Heart left ventricle (tissue), 16 donors: Measurements from ENCODE around the gene TBC1D7. TPM values are rescaled to one million over a fixed set of nuclear protein-coding genes. Genes with fewer than 3 reads are reported as not detected.

ENCODE experiments used
- ATAC-seq, 4 donors: fragments of 200-7000 bp; cut with Tn5 transposase; one replicate each; pipeline ENCODE4 v1.9.1; 2020 to 2022; ENCODE audit warnings: moderate library complexity in 4 of 4, mild to moderate bottlenecking in 3 of 4, moderate number of reproducible peaks in 1 of 4
- DNase-seq, 5 donors: peaks; one replicate each; pipeline ENCODE4 v3.0.0-alpha.2; 2020
- H3K27ac ChIP-seq, 12 donors: fragments of 200-600 bp; sonication (generic) in 4 of 12; one replicate each; pipeline versions ENCODE4 v1.5.0 to v1.8.0; 2016 to 2022; ENCODE audit warnings: mild to moderate bottlenecking in 2 of 12
- H3K27me3 ChIP-seq, 9 donors: fragments of 200-600 bp; sonication (generic) in 2 of 9; one replicate each; pipeline versions ENCODE4 v1.5.1 to v1.8.0; 2016 to 2022; ENCODE audit warnings: mild to moderate bottlenecking in 3 of 9
- H3K36me3 ChIP-seq, 9 donors: fragments of 200-600 bp; sonication (generic) in 2 of 9; one replicate each; pipeline versions ENCODE4 v1.5.0 to v1.8.0; 2018 to 2022; ENCODE audit warnings: mild to moderate bottlenecking in 2 of 9
- H3K4me1 ChIP-seq, 12 donors: fragments of 200-600 bp; sonication (generic) in 4 of 12; one replicate each; pipeline versions ENCODE4 v1.5.0 to v1.8.0; 2016 to 2022; ENCODE audit warnings: mild to moderate bottlenecking in 3 of 12
- H3K4me3 ChIP-seq, 12 donors: fragments of 200-600 bp; sonication (generic) in 4 of 12; one replicate each; pipeline versions ENCODE4 v1.5.0 to v1.8.0; 2017 to 2022; ENCODE audit warnings: mild to moderate bottlenecking in 9 of 12, moderate library complexity in 4 of 12
- H3K9me3 ChIP-seq, 12 donors: fragments of 200-600 bp; sonication (generic) in 4 of 12; one replicate each; pipeline versions ENCODE4 v1.5.0 to v1.8.0; 2016 to 2022; ENCODE audit warnings: mild to moderate bottlenecking in 1 of 12
- POLR2A ChIP-seq, 2 donors: fragments of 450-650 bp; IDR thresholded peaks; one replicate each; pipeline ENCODE4 v1.6.1; 2017; ENCODE audit warnings: antibody characterized with exemption in 2 of 2, mild to moderate bottlenecking in 2 of 2, moderate library complexity in 2 of 2
- WGBS, 4 donors: extraction: QIAGEN DNeasy Blood & Tissue Kit in 2 of 4; methylation state at CpG; one replicate each; pipeline versions ENCODE4 v1.1.5 to v1.1.7; 2013 to 2018; 5-methylcytosine and 5-hydroxymethylcytosine counted together
- intact Hi-C, 10 donors: fragments of 100-400 bp; cut with DNase I; formaldehyde crosslinking; loops; one replicate each; pipeline versions ENCODE4 v1.11.1 to v1.14.2; 2022
- polyA plus RNA-seq, 2 donors: library from polyadenylated mRNA; stranded (reverse); fragments of 200-250 nt; gene quantifications; one replicate each; pipeline ENCODE4 v1.2.3, GENCODE V29; 2013
- total RNA-seq, 9 donors: library from RNA; depleted of rRNA in 2 of 9; stranded (reverse); fragments of >200 nt in 2 of 9; fragmentation: NEBNext Ultra II Directional in 3 of 9; extraction: Animal tissue kit (Norgen Biotek cat#: 25700) in 3 of 9; gene quantifications; one replicate each; pipeline versions ENCODE4 v1.1.0 to v1.2.4, GENCODE V29; 2016 to 2023
- TF ChIP-seq, protein P1 (sequence below), 12 donors: fragments of 200-600 bp; sonication (generic) in 4 of 12; IDR thresholded peaks; one replicate each; pipeline versions ENCODE4 v1.5.0 to v1.8.0; 2018 to 2022; ENCODE audit warnings: antibody characterized with exemption in 12 of 12, mild to moderate bottlenecking in 5 of 12
- donor health status: ischemic (EF 13 %, LVEDD 7.1; RV severe dilation, severe dysfunction).
- donor health status: healthy with polysubstance abuse.
- donor health status: DM: no; HTN: yes; CAD: no.
- donor health status: DM: no; HTN: no; CAD: no.
- donor health status: ischemic (EF 25% LVEDD 6.9; RV normal size, moderate dysfunction).
- donor health status: ischemic (EF 25% LVEDD 5.7; RV mildly dilated, moderate dysfunction).
- donor health status: healthy.
- donor health status: DM: yes; HTN: yes; CAD: no.
- donor health status: ischemic (EF 35%, LVEDD 5.7; RV mildly dilated, moderate dysfunction).
- donor health status: nonischemic (EF 11% LVEDD 7.7; RV severe dilation, severe dysfunction).
- donor health status: DM: yes; HTN: yes; CAD: no.
- donor health status: PGD.
- donor health status: ischemic (EF 29% LVEDD 5.4; RV normal size, mild dysfunction).
- donor health status: nonischemic (EF 23%, LVEDD 6.1; RV moderate dilation, normal function).

TBC1D7 gene
- total and polyA plus RNA-seq, 11 donors = 17.0 to 31.9 (median 22.9) TPM

GRCh38 chr6:13308332-13308731, 20.0 kb downstream of the TBC1D7 start:
- peak overlapping the region in 7 of 12 donors; percentile 23 to 64 (median 33) for H3K27ac ChIP-seq
- no peaks in the 10 kb centered on the region for H3K27me3 ChIP-seq
- ATAC-seq (peak; percentile 77 to 88 (median 84)), DNase-seq (peak in 2 of 5 donors; percentile 33 to 53)
- no peak overlapping the region for H3K4me3 ChIP-seq
- intact Hi-C loops = loop anchor here in 2 of 10 donors (5.0 to 10.0 kb wide), 3 partner anchors 111 to 394 kb away; no protein-coding TSS in a partner anchor
- H3K4me1 ChIP-seq = peaks cover 0 to 31% (median 21%) of the 10 kb centered on the region in 12 donors
- TF ChIP-seq, protein P1, sequence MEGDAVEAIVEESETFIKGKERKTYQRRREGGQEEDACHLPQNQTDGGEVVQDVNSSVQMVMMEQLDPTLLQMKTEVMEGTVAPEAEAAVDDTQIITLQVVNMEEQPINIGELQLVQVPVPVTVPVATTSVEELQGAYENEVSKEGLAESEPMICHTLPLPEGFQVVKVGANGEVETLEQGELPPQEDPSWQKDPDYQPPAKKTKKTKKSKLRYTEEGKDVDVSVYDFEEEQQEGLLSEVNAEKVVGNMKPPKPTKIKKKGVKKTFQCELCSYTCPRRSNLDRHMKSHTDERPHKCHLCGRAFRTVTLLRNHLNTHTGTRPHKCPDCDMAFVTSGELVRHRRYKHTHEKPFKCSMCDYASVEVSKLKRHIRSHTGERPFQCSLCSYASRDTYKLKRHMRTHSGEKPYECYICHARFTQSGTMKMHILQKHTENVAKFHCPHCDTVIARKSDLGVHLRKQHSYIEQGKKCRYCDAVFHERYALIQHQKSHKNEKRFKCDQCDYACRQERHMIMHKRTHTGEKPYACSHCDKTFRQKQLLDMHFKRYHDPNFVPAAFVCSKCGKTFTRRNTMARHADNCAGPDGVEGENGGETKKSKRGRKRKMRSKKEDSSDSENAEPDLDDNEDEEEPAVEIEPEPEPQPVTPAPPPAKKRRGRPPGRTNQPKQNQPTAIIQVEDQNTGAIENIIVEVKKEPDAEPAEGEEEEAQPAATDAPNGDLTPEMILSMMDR (IDR thresholded peaks at IDR 0.05) = no peak
- no peak for TF ChIP-seq POLR2A (IDR thresholded peaks at IDR 0.05)
- no peaks in the 10 kb centered on the region for H3K9me3 ChIP-seq
- H3K36me3 ChIP-seq = peaks cover 0 to 87% (median 68%) of the 10 kb centered on the region in 9 donors
- 55 to 65% (median 57%) methylated on average over 1 of the region's 1 CpG for WGBS, 4 donors

- TF ChIP-seq, protein P1 (IDR thresholded peaks at IDR 0.05) = no peak
- TF ChIP-seq POLR2A (IDR thresholded peaks at IDR 0.05) = no peak
- ATAC-seq (no peak), DNase-seq (no peak)
- H3K27me3 ChIP-seq = no peaks in the 10 kb centered on the region
- WGBS, 4 donors = 81 to 91% (median 88%) methylated on average over 7 of the region's 7 CpGs
- no peaks in the 10 kb centered on the region for H3K9me3 ChIP-seq
- H3K4me3 ChIP-seq = no peak overlapping the region
- H3K4me1 ChIP-seq = peaks cover 0 to 39% (median 29%) of the 10 kb centered on the region in 12 donors
- peak overlapping the region in 7 of 12 donors; percentile 19 to 64 (median 26) for H3K27ac ChIP-seq
- intact Hi-C loops = loop anchor here in 2 of 10 donors (5.0 to 10.0 kb wide), 3 partner anchors 110 to 393 kb away; no protein-coding TSS in a partner anchor
- H3K36me3 ChIP-seq = peaks cover 0 to 85% (median 62%) of the 10 kb centered on the region in 9 donors
Observed at GRCh38 chr6:13307508-13307995, 20.8 kb downstream of the TBC1D7 start.

DNA sequence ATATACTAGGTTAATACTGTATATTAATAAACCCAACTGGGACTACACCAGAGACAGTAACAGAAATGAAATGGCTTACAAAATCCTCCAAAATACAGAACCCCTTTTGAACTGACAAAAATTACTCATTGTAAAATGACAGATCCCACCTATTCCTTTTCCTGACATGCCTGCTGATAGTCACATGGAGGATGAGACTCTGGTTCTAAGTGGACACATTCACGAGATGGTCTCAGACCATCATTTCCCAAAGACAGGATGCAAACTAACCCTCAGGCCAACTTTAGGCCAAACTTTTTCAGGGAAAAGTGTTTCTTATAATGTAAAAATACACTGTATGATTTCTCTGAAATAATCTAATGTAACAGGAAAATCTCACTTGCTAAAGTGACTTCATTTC, 22.5 kb downstream of the TBC1D7 start:
- no peak overlapping the region for H3K4me3 ChIP-seq
- intact Hi-C loops = loop anchor here in 2 of 10 donors (5.0 to 10.0 kb wide), 3 partner anchors 108 to 391 kb away; no protein-coding TSS in a partner anchor
- H3K36me3 ChIP-seq = peaks cover 0 to 80% (median 57%) of the 10 kb centered on the region in 9 donors
- ATAC-seq = no peak
- H3K27me3 ChIP-seq = no peaks in the 10 kb centered on the region
- H3K4me1 ChIP-seq = peaks cover 0 to 48% (median 33%) of the 10 kb centered on the region in 12 donors
- H3K27ac ChIP-seq = no peak overlapping the region
- 79 to 100% (median 92%) methylated on average over 1 of the region's 1 CpG for WGBS, 4 donors
- no peak for TF ChIP-seq POLR2A (IDR thresholded peaks at IDR 0.05)
- TF ChIP-seq, protein P1 (IDR thresholded peaks at IDR 0.05) = no peak
- no peak for DNase-seq
- no peaks in the 10 kb centered on the region for H3K9me3 ChIP-seq

DNA sequence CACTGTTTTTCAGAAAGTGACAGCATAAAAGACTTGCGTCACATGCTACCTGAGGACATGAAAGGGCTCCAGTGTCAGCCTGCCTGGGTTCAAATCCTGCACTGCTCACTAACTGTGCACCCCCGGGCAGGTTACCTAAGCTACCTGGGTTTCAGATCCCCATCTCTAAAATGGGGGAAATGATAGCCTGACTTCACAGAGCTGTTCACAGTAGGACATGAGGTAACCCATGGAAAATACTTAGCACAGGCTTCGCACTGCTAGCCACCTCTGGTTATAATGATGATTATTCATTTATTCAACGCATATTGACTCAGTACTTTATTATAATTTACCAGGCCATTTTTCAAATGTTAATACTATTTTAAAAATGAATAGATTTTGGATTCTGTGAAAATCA, 23.0 kb downstream of the TBC1D7 start:
- no peaks in the 10 kb centered on the region for H3K9me3 ChIP-seq
- no peak for TF ChIP-seq POLR2A (IDR thresholded peaks at IDR 0.05)
- TF ChIP-seq, protein P1 (IDR thresholded peaks at IDR 0.05) = no peak
- ATAC-seq = no peak
- H3K4me1 ChIP-seq = peaks cover 0 to 48% (median 33%) of the 10 kb centered on the region in 12 donors
- H3K27ac ChIP-seq = no peak overlapping the region
- no peaks in the 10 kb centered on the region for H3K27me3 ChIP-seq
- intact Hi-C loops = loop anchor here in 2 of 10 donors (5.0 to 10.0 kb wide), 3 partner anchors 108 to 390 kb away; no protein-coding TSS in a partner anchor
- peaks cover 0 to 80% (median 57%) of the 10 kb centered on the region in 9 donors for H3K36me3 ChIP-seq
- no peak for DNase-seq
- WGBS, 4 donors = 68 to 97% (median 87%) methylated on average over 4 of the region's 4 CpGs
- no peak overlapping the region for H3K4me3 ChIP-seq
